ENCODE data around the gene SLC38A2.
A peak's percentile ranks its signal among the peaks of the same experiment; 100 is the strongest.

The SLC38A2 gene

DNA sequence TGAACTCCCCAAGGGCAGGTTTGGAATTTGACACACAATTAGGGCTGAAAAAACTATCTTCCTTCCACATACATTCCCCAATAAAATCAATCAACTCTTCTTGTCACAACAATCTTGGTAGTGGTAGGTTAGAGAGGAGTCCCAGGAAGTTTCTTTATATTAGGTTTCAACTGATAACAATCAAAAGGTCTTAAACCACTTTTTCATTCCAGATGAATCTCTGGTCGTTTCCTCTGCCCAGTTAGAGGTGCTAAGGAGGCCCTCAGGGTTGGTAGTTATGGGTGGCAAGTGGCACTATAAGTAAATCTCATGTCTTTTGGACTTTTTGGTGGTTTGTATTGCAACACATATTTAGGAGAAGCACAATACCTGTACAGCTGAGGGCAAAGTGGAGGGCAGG, 1.7 kb upstream of the SLC38A2 start:
- DNase-seq (ENCODE audit: low read depth) = no peak

- peak; percentile 26 for DNase-seq (ENCODE audit: low read depth)
Observed at GRCh38 chr12:46373301-46374296, 1.0 kb upstream of the SLC38A2 start.

- DNase-seq (ENCODE audit: low read depth) = peak; percentile 40
Observed at GRCh38 chr12:46371718-46372543, 642 bp downstream of the SLC38A2 start.

DNA sequence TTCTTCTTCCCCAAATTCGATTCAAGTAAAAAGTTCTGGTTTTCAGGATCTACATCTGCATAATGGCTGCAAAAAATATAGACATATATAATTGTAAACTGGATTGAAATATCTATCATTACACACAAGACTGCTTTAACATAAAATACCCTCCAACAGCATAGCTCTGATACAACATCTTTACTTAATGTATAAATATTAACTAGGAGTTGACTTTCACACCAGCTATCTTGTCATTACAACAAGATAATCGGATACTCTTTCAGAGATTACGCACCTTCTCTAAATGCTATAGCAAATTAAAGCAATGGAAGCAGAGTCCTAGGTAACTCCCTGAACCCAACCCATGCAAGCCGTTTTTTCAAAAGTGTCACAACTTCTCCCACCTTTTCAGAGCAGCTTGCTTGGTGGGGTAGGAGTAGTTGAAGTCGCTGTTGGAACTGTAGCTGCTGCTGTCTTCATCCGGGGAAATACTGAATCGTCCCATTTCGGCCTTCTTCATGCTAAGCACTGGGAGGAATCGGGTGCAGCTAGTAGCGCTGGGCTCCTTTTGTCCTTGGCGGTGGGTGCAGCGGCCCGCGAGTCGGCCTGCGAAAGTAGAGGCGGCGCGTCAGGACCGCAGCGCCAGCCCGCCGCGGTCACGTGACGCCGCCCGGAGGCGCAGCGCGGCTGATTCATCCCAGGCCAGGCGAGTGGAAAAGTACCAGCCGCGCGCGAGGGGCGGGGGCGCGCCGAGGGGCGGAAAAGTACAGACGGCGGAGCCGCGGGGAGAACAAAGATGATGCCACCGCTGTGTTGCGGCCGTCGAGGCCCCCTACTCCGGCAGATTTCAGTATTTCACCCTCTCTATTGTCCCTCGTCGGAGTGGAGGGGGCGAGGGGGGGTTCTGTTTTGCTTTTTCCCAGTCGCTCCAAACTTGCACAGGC, 1.5 kb downstream of the SLC38A2 start:
- DNase-seq (ENCODE audit: low read depth) = peak; percentile 92

DNA sequence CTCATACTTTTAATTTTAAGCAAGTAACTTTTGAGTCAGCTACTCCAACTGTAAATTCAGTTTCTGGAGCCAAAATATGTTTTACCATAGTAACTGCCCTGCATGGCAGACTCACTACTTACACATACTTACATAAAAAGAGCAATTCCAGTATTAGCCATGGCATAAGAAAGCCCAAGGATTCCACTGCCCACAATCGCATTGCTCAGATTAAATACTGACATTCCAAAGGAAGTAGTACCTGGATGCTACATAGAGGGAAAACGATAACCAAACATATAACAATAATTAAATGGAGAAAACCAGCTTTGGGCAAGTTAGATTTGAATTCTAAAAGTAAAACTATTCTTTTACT, 2.2 kb downstream of the SLC38A2 start:
- no peak for DNase-seq (ENCODE audit: low read depth)

GRCh38 chr12:46369474-46370379, 2.8 kb downstream of the SLC38A2 start:
- no peak for DNase-seq (ENCODE audit: low read depth)

- DNase-seq (ENCODE audit: low read depth) = no peak
Observed at GRCh38 chr12:46369095-46369473, 3.5 kb downstream of the SLC38A2 start.

DNA sequence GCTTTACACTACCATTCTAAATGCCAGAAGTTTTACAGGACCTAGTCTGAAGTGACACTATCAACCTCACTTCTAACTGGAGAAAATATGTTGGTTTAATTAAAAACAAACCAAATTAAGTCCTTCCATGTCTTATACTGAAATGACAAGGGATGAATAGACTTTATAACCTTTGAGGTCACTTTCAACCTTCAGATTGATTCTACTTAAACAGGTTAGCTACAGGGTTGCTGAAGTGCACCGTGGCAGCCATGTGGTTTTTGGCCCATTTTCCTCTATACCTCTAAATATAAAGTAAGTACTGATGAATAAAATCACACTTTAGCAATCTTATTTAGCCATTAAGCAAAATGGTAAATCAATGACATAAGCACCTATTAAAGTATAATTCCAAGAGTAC, 3.9 kb downstream of the SLC38A2 start:
- DNase-seq (ENCODE audit: low read depth) = no peak

- DNase-seq (ENCODE audit: low read depth) = no peak
Observed at GRCh38 chr12:46368138-46368537, 4.4 kb downstream of the SLC38A2 start.

GRCh38 chr12:46367351-46368029, 5.1 kb downstream of the SLC38A2 start:
- no peak for DNase-seq (ENCODE audit: low read depth)

GRCh38 chr12:46366771-46367170, 5.8 kb downstream of the SLC38A2 start:
- no peak for DNase-seq (ENCODE audit: low read depth)

GRCh38 chr12:46365951-46366379, 6.6 kb downstream of the SLC38A2 start:
- DNase-seq (ENCODE audit: low read depth) = no peak

GRCh38 chr12:46364777-46365580, 7.6 kb downstream of the SLC38A2 start:
- no peak for DNase-seq (ENCODE audit: low read depth)

GRCh38 chr12:46364300-46364696, 8.3 kb downstream of the SLC38A2 start:
- DNase-seq (ENCODE audit: low read depth) = no peak

DNA sequence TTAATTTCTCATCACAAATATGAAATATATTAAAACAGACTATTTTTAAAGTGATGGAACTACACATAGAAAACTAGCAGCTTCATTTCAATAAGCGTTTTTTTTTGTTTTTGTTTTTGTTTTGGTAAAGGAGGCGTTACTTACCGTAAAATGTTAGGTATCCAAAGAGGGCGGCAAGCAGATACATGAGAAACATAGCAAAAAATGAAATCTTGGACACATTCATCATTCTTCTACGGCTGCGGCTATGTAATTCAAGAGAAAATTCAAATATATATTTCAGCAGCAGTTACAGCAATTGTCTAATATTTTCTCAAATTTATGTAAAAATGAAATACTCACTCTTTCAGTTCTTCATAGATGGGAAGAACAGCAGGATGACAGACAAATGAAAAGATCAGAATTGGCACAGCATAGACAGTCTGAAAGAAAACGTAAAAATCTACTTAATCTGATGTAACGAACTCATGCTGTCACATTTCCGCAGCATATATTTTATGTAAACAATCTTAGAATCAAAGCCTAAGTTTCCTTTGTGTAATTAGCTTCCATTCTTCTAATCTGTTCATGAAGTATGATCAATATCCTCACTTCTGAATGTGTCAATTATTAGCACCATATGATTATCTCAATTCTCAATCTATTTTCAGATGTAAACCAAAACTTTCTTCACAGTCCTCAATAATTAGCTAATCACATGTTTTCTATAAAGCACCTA, 8.8 kb downstream of the SLC38A2 start:
- DNase-seq (ENCODE audit: low read depth) = no peak

DNA sequence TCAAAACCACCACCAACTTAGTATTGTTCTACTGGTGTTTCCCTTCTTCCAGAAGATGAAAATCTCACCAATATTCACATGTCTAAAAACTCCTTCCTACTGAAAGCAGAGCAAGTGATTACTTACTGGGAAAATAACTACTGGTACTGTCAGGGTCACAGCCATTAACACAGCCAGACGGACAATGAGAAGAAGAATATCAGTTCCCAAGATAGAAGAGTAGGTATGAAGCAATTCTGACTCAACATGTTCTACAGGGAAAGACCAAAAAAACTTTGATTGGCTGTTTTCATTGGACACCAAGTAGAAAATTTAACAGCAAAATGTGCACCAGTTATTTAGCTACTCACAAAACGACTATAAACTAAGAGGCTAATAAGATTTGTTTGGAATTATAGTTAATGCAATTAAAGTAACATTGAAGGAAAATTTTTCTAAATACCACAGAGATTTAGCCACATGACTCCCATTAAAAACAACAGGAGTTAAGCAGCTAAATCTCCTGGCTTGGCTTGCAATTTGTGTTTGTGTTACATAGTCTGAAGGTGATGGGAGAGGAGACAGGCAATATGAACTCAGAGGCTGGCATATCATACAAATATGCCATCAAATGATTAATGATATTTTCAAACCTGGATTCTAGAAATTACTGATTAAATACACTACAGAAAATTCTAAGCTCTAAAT, 9.5 kb downstream of the SLC38A2 start:
- no peak for DNase-seq (ENCODE audit: low read depth)

DNA sequence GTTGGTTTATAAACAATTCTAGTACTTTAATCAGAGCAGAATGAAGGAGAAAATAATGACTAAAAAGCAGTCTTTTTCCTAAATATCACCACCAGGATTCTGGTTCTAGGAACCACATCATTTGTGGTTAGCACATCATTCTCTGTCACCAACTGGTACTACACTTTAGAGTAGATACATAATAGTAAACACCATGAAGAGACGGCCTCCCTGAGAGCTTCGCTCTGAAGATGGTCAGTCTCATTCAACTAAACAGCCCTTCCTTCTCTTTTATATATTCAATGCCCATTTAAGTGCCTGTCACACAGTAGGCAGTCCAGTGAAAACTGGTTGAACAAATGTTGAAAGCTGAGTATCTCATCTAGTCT, 10.9 kb downstream of the SLC38A2 start:
- no peak for DNase-seq (ENCODE audit: low read depth)

Data from activated T-cell treated with anti-CD3 and anti-CD28 coated beads for 1 hour (primary cell).